Measurements from ENCODE around the gene TUBGCP2.

DNA sequence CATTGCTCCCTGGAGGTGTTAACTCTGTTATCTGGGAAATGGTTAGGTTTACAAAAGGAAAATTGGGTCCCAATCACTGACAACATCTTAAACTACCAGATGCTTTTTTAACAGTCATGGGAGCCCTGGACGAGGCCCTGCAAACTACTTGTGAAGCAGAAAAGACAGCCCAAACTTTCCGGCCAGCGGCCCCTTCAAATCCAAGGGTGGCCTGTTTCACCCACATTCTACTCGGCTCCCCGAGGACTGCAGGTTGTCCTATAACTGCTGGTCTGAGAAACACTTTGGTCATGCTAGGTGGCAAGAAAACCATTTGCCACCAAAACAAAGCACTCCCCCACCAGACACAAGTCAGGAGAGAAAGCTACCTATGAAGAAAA is 2.6 kb downstream of the TUBGCP2 start:
- TF ChIP-seq POLR2A (IDR thresholded peaks at IDR 0.05; ENCODE audit: low read length) (no peak), GATA1 (IDR thresholded peaks at IDR 0.05; ENCODE audit: low read depth, low read length) (no peak)

Data from erythroblast (primary cell).